ENCODE data around the gene SNAP47. TPM values are rescaled to one million over a fixed set of nuclear protein-coding genes. Genes with fewer than 3 reads are reported as not detected.
"Not testable (repeated sequence)": the region's sequence is repeated elsewhere in the genome, so short reads cannot be mapped to it uniquely, and the experiment has no call there.

Gene SNAP47
- total RNA-seq (10 to 100 TPM; 27.8 to 63.0 TPM), polyA plus RNA-seq (10 to 100 TPM; 10.6 to 17.7 TPM)
- long read RNA-seq, donor 1, transcript SNAP47-202 (5 exons, 2,362 nt), result major isoform, 5 of 9 reads
- long read RNA-seq, donor 1, partial matches to known transcripts, result 0 of 9 reads
- long read RNA-seq, donor 1, other reads (novel, unspliced or antisense), result 0 of 9 reads
- long read RNA-seq, donor 2, partial matches to known transcripts, result 7 of 11 reads
- long read RNA-seq, donor 2, other reads (novel, unspliced or antisense), result 0 of 11 reads
- long read RNA-seq, donor 3, partial matches to known transcripts, result 0 of 4 reads
- long read RNA-seq, donor 3, other reads (novel, unspliced or antisense), result 0 of 4 reads
- long read RNA-seq, donor 4, partial matches to known transcripts, result 5 of 6 reads
- long read RNA-seq, donor 4, other reads (novel, unspliced or antisense), result 0 of 6 reads
- long read RNA-seq, donor 5, transcript SNAP47-202 (5 exons, 2,362 nt), result major isoform, 13 of 33 reads
- long read RNA-seq, donor 5, partial matches to known transcripts, result 18 of 33 reads
- long read RNA-seq, donor 5, other reads (novel, unspliced or antisense), result 0 of 33 reads

- Histone ChIP-seq H3K27me3 (ENCODE audit: control insufficient read depth in 3 of 3, insufficient read depth in 3 of 3, low read length in 2 of 3) (no peaks in the 10 kb centered on the region), H3K4me3 (peak within 1 kb of the TSS; percentile 72), H3K36me3 (ENCODE audit: control insufficient read depth in 4 of 4, insufficient read depth in 4 of 4, low read length in 4 of 4) (peaks cover 0 to 26% (median 3%) of the 10 kb centered on the region in 4 donors), H3K9me3 (ENCODE audit: control insufficient read depth in 4 of 4, insufficient read depth in 3 of 4, low read length in 3 of 4) (peaks cover 0 to 3% (median 0%) of the 10 kb centered on the region in 4 donors), H3K27ac (ENCODE audit: low read depth in 1 of 2, low read length in 1 of 2) (peak within 1 kb of the TSS; percentile 85 to 88), H3K4me1 (ENCODE audit: control insufficient read depth in 5 of 5, insufficient read depth in 5 of 5, low read length in 5 of 5) (peaks cover 0 to 24% (median 8%) of the 10 kb centered on the region in 5 donors), H3K9ac (ENCODE audit: insufficient read depth in 1 of 2, low read length in 2 of 2) (peak within 1 kb of the TSS in 1 of 2 donors; percentile 87)
- ATAC-seq (ENCODE audit: insufficient read depth, low FRiP score) (peak; percentile 95), DNase-seq (peak; percentile 92 to 95 (median 94))
- 0% methylated on average over 81 to 83 of the region's 83 CpGs for WGBS, 2 donors
- TF ChIP-seq CTCF (IDR thresholded peaks at IDR 0.05; ENCODE audit: control extremely low read depth, extremely low read depth), result no peak
These were observed at the start of gene SNAP47, which contains the start of gene JMJD4 for GRCh38 chr1:227734856-227735538. SNAP47 (plus strand) TSS chr1:227735435; CDS start chr1:227747737, 12,302 bp downstream. JMJD4 (minus strand) TSS chr1:227735302; CDS start chr1:227735273, 29 bp downstream.

- Histone ChIP-seq H3K36me3 (ENCODE audit: control insufficient read depth in 4 of 4, insufficient read depth in 4 of 4, low read length in 4 of 4) (no peaks in the 10 kb centered on the region), H3K4me3 (no peak overlapping the region), H3K9ac (ENCODE audit: insufficient read depth in 1 of 2, low read length in 2 of 2) (no peak overlapping the region), H3K27me3 (ENCODE audit: control insufficient read depth in 3 of 3, insufficient read depth in 3 of 3, low read length in 2 of 3) (no peaks in the 10 kb centered on the region), H3K9me3 (ENCODE audit: control insufficient read depth in 4 of 4, insufficient read depth in 3 of 4, low read length in 3 of 4) (peaks cover 0 to 15% (median 12%) of the 10 kb centered on the region in 4 donors), H3K27ac (ENCODE audit: low read depth in 1 of 2, low read length in 1 of 2) (no peak overlapping the region), H3K4me1 (ENCODE audit: control insufficient read depth in 5 of 5, insufficient read depth in 5 of 5, low read length in 5 of 5) (no peaks in the 10 kb centered on the region)
- 81 to 84% methylated on average over 8 of the region's 8 CpGs for WGBS, 2 donors
- DNase-seq (no peak), ATAC-seq (ENCODE audit: insufficient read depth, low FRiP score) (no peak)
- no peak for TF ChIP-seq CTCF (IDR thresholded peaks at IDR 0.05; ENCODE audit: control extremely low read depth, extremely low read depth)
These were observed 49.4 kb upstream of the SNAP47 start for GRCh38 chr1:227685807-227686206.

GRCh38 chr1:227697321-227697864, 37.8 kb upstream of the SNAP47 start:
- Histone ChIP-seq H3K27ac (ENCODE audit: low read depth in 1 of 2, low read length in 1 of 2) (no peak overlapping the region), H3K9ac (ENCODE audit: insufficient read depth in 1 of 2, low read length in 2 of 2) (no peak overlapping the region), H3K27me3 (ENCODE audit: control insufficient read depth in 3 of 3, insufficient read depth in 3 of 3, low read length in 2 of 3) (no peaks in the 10 kb centered on the region), H3K4me3 (no peak overlapping the region), H3K9me3 (ENCODE audit: control insufficient read depth in 4 of 4, insufficient read depth in 3 of 4, low read length in 3 of 4) (peaks cover 0 to 25% (median 16%) of the 10 kb centered on the region in 4 donors), H3K36me3 (ENCODE audit: control insufficient read depth in 4 of 4, insufficient read depth in 4 of 4, low read length in 4 of 4) (no peaks in the 10 kb centered on the region), H3K4me1 (ENCODE audit: control insufficient read depth in 5 of 5, insufficient read depth in 5 of 5, low read length in 5 of 5) (no peaks in the 10 kb centered on the region)
- TF ChIP-seq CTCF (IDR thresholded peaks at IDR 0.05; ENCODE audit: control extremely low read depth, extremely low read depth), result no peak
- DNase-seq, result no peak
- no peak for ATAC-seq (ENCODE audit: insufficient read depth, low FRiP score)
- 84 to 87% methylated on average over 3 of the region's 3 CpGs for WGBS, 2 donors

- H3K27me3 ChIP-seq (ENCODE audit: control insufficient read depth in 3 of 3, insufficient read depth in 3 of 3, low read length in 2 of 3); H3K4me1 ChIP-seq (ENCODE audit: control insufficient read depth in 5 of 5, insufficient read depth in 5 of 5, low read length in 5 of 5); DNase-seq; H3K4me3 ChIP-seq; H3K27ac ChIP-seq (ENCODE audit: low read depth in 1 of 2, low read length in 1 of 2); ATAC-seq (ENCODE audit: insufficient read depth, low FRiP score); H3K36me3 ChIP-seq (ENCODE audit: control insufficient read depth in 4 of 4, insufficient read depth in 4 of 4, low read length in 4 of 4); H3K9ac ChIP-seq (ENCODE audit: insufficient read depth in 1 of 2, low read length in 2 of 2): not testable (repeated sequence)
- 89 to 96% methylated on average over 1 of the region's 1 CpG for WGBS, 2 donors
- H3K9me3 ChIP-seq (ENCODE audit: control insufficient read depth in 4 of 4, insufficient read depth in 3 of 4, low read length in 3 of 4), result peaks cover 0 to 22% (median 7%) of the 10 kb centered on the region in 4 donors
These were observed 33.6 kb upstream of the SNAP47 start for GRCh38 chr1:227701631-227702030.
